Lower leg skin (tissue), 3 donors: ENCODE results near the gene IMMP2L.

ENCODE experiments used
- CTCF ChIP-seq, 3 donors: fragments of 450-650 bp; IDR thresholded peaks; one replicate each; pipeline ENCODE4 v1.5.1; 2016; ENCODE audit warnings: antibody characterized with exemption in 3 of 3, mild to moderate bottlenecking in 3 of 3, moderate library complexity in 2 of 3
- POLR2A ChIP-seq, 2 donors: fragments of 450-650 bp; IDR thresholded peaks; one replicate each; pipeline ENCODE4 v1.6.1; 2016 to 2017; ENCODE audit warnings: antibody characterized with exemption in 2 of 2, mild to moderate bottlenecking in 1 of 2, moderate library complexity in 1 of 2

GRCh38 chr7:111012799-111013675, 549.3 kb downstream of the IMMP2L start:
- TF ChIP-seq CTCF (IDR thresholded peaks at IDR 0.05) (no peak), POLR2A (IDR thresholded peaks at IDR 0.05) (no peak)
